ENCODE data around the gene HRH1. TPM values are rescaled to one million over a fixed set of nuclear protein-coding genes. Genes with fewer than 3 reads are reported as not detected.

HRH1 gene
- total and polyA plus RNA-seq, 2 of the 13 experiments (the other 11 are each of a cell fraction or from before 2014, with no cell fraction given) = not detected

- no peak for TF ChIP-seq HNF4A (CRISPR knock-in tag; IDR thresholded peaks at IDR 0.05)
- no peak for TF ChIP-seq SYNCRIP (IDR thresholded peaks at IDR 0.05; ENCODE audit: insufficient read depth, low read depth, low read length)
- TF ChIP-seq TFDP2 (CRISPR knock-in tag; IDR thresholded peaks at IDR 0.05) = peak; percentile 89
- peak; percentile 67; the same call in 1 of the 2 replicates for TF ChIP-seq GATAD2A (CRISPR knock-in tag; IDR thresholded peaks at IDR 0.05)
- TF ChIP-seq RFXAP (CRISPR knock-in tag; IDR thresholded peaks at IDR 0.05; ENCODE audit: borderline replicate concordance) = peak; percentile 69; the same call in 1 of the 2 replicates
- peak; percentile 72; the same call in 1 of the 2 replicates for TF ChIP-seq SMYD3 (CRISPR knock-in tag; IDR thresholded peaks at IDR 0.05)
- peak; percentile 99 for TF ChIP-seq FOXK1 (CRISPR knock-in tag; IDR thresholded peaks at IDR 0.05; ENCODE audit: borderline replicate concordance, low read depth)
- peak; percentile 97 for TF ChIP-seq ARID4A (CRISPR knock-in tag; IDR thresholded peaks at IDR 0.05; ENCODE audit: borderline replicate concordance)
- TF ChIP-seq RAD21 (CRISPR knock-in tag; IDR thresholded peaks at IDR 0.05) = peak; percentile 47; the same call in 1 of the 2 replicates
- TF ChIP-seq KAT7 (CRISPR knock-in tag; IDR thresholded peaks at IDR 0.05; ENCODE audit: borderline replicate concordance) = peak; percentile 89
- 0 out of 2 replicates have a peak, but pooled peaks have one; percentile 41 for TF ChIP-seq ETV6 (CRISPR knock-in tag; conservative IDR thresholded peaks at IDR 0.05)
- TF ChIP-seq ZNF12 (CRISPR knock-in tag; IDR thresholded peaks at IDR 0.05) = 0 out of 2 replicates have a peak, but pooled peaks have one; percentile 14
- TF ChIP-seq REST (IDR thresholded peaks at IDR 0.05; ENCODE audit: borderline replicate concordance in 1 of 2, low read depth in 1 of 2, low read length in 2 of 2) = peak in 1 of 2 experiments; percentile 38; a peak in 1 of 4 replicates
- TF ChIP-seq KLF16 (CRISPR knock-in tag; IDR thresholded peaks at IDR 0.05) = peak in 1 of 2 experiments; percentile 61; a peak in 1 of 4 replicates
- TF ChIP-seq IRF9 (CRISPR knock-in tag; IDR thresholded peaks at IDR 0.05; ENCODE audit: borderline replicate concordance) = peak; percentile 88
- TF ChIP-seq YEATS4 (CRISPR knock-in tag; IDR thresholded peaks at IDR 0.05; ENCODE audit: borderline replicate concordance) = peak; percentile 85
- TF ChIP-seq ZNF501 (CRISPR knock-in tag; IDR thresholded peaks at IDR 0.05) = peak; percentile 93
- peak; percentile 27; the same call in 1 of the 2 replicates for TF ChIP-seq MIER3 (CRISPR knock-in tag; IDR thresholded peaks at IDR 0.05; ENCODE audit: borderline replicate concordance)
Observed at GRCh38 chr3:11271986-11272904, 118.0 kb downstream of the HRH1 start, which contains the start of gene ATG7 (continued).
